HG02973 (cell line): Measurements from ENCODE around the gene LLGL2.
A peak's percentile ranks its signal among the peaks of the same experiment; 100 is the strongest.
"Not testable (repeated sequence)": the region's sequence is repeated elsewhere in the genome, so short reads cannot be mapped to it uniquely, and the experiment has no call there.

Experiments used
- ATAC-seq: cut with Tn5 transposase; IDR thresholded peaks from one replicate; pipeline ENCODE4 v1.9.1; 2021; ENCODE audit warnings: moderate library complexity; ENCODE audit not compliant: unreplicated experiment

LLGL2 gene

DNA sequence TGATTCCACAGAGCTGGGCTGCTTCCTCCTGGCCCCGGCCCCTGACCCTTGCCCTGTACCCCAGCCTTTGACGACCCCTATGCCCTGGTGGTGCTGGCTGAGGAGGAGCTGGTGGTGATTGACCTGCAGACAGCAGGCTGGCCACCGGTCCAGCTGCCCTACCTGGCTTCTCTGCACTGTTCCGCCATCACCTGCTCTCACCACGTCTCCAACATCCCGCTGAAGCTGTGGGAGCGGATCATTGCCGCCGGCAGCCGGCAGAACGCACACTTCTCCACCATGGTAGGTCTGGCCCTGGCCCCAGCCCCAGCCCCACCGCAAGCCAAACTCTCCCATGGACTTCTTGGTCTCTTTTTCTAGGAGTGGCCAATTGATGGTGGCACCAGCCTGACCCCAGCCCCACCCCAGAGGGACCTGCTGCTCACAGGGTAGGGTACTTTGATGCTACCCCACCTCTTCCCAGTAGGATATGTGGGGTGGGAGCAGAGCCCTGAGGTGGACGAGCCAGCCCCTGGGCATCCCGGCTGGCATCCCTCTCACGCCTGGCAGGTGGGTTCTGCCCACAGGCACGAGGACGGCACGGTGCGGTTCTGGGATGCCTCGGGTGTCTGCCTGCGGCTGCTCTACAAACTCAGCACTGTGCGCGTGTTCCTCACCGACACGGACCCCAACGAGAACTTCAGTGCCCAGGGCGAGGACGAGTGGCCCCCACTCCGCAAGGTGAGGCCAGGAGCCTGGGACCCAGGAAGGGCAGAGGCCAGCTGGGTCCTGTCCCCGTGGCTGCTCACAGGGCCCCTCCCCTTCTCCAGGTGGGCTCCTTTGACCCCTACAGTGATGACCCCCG lies 43.1 kb downstream of the LLGL2 start:
- no peak for ATAC-seq

DNA sequence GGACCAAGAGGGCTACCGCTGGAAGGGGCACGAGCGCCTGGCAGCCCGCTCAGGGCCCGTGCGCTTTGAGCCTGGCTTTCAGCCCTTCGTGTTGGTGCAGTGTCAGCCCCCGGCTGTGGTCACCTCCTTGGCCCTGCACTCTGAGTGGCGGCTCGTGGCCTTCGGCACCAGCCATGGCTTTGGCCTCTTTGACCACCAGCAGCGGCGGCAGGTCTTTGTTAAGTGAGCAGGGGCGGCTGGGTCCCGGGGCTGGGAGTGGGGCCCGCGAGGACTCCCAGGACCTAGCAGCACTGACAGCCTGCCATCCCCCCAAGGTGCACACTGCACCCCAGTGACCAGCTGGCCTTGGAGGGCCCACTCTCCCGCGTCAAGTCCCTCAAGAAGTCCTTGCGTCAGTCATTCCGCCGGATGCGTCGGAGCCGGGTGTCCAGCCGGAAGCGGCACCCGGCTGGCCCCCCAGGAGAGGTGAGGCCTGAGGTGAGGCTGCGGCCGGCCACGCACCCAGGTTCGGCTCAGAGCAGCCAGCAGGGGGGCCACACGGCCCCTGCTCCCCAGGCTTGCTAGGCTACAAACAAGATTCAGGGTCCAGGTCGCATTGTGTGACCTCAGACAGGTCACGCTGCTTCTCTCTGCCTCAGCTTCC lies 44.7 kb downstream of the LLGL2 start:
- ATAC-seq, result no peak

DNA sequence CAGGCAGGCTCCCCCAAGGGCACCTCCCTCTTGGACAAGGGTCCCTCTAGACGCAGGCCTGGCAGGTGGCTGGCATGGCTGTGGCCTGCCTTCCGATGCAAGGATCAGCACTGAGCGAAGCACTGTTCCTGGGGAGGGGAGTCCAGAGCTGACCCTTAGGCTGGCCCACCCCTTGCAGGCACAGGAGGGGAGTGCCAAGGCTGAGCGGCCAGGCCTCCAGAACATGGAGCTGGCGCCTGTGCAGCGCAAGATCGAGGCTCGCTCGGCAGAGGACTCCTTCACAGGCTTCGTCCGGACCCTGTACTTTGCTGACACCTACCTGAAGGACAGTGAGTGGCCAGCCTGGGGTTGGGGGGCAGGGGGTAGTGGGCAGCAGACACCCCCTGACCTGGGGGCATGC lies 45.3 kb downstream of the LLGL2 start:
- ATAC-seq, result no peak

DNA sequence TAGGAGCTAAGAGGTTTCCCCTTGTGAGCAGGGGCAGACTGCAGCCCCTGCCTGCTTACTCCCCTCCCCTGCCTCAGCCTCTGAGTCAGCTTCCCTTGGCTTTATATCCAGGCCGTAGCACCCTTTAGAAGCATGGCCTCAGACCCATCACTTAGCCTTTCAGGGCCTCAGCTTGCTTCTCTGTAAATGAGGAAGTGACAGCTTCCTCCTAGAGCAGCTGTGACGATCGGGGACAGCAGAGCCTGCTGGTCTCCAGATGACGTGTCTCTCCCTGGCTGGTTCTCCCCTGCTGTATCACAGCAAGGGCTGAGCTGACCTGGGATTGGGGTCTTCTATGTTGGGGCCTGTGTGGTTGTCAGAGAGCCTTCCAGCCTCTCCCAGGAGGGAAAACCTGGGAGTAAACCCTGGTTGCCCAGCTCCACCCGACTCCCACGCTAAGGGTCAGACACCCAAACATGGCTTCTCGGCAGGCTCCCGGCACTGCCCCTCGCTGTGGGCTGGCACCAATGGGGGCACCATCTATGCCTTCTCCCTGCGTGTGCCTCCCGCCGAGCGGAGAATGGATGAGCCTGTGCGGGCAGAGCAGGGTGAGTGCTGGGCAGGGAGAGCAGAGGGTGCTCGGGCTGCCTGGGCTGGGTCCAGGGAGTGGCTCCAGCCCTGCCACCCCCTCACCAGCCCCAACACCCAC lies 45.8 kb downstream of the LLGL2 start:
- no peak for ATAC-seq

DNA sequence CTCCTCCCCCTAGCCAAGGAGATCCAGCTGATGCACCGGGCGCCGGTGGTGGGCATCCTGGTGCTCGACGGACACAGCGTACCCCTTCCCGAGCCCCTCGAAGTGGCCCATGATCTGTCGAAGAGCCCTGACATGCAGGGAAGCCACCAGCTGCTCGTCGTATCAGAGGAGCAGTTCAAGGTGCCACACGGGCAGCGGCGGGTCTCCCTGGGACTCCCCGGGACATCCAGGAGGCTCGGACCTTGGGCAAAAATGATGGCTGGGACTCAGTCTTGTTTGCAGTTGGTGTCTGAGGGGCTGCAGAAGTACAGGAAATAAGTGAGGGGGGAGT lies 46.4 kb downstream of the LLGL2 start:
- no peak for ATAC-seq

DNA sequence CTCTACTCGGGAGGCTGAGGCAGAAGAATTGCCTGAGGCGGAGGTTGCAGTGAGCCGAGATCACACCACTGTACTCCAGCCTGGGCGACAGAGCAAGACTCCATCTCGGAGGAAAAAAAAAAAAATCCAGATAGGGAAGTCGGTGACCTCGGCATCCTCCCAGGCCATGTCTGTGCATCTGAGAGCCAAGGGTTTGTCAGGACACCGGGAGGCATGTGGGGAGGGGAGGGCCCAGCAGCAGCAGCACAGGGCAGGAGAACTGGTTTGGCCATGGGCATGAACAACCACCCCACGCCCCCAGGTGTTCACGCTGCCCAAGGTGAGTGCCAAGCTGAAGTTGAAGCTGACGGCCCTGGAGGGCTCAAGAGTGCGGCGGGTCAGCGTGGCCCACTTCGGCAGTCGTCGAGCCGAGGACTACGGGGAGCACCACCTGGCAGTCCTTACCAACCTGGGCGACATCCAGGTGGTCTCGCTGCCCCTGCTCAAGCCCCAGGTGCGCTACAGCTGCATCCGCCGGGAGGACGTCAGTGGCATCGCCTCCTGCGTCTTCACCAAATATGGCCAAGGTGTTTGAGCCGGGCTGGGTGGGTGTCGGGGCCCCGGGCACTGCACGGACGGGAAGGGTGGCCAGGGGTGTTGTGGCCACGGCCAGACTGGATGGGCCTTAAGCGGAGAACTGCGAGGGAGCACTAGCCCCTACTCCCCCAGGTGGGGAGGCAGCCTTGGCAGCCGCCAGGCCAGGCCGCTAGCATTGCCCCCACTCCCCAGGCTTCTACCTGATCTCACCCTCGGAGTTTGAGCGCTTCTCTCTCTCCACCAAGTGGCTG lies 47.4 kb downstream of the LLGL2 start:
- no peak for ATAC-seq

DNA sequence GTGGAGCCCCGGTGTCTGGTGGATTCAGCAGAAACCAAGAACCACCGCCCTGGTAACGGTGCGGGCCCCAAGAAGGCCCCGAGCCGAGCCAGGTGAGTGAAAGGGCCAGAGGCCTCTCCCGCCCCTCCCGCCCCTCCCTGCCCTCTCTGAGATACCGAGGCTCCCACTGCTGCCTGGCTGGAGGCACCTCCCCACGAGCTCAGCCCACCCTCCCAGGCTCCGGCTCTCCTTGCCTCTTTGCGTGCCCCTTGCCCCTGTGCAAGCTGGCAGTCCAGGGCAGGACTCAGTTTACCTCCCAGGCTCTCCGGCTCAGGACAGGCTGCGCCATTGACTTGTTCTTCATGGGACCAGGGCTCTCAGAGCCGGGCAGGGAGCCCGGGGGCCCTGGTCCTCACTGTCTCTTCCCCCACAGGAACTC lies 48.1 kb downstream of the LLGL2 start:
- no peak for ATAC-seq

DNA sequence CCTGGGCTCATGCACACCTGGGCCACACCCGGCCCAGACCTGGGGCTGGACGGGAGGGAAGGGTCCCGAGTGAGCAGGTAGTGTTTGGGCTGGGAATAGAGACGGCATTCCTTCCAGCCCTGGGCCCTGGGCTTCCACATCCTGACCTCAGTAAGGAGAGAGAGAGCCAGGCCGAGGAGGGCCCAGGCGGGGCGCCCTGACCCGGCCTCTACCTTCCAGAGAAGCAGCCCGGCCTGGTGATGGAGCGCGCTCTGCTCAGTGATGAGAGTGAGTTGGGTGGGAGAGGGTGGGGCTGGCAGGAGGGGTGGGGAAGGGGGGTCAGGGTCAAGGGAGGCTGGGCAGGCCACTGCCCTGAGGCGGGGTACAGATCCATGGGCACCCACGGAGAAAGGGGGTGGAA lies 48.5 kb downstream of the LLGL2 start:
- no peak for ATAC-seq

DNA sequence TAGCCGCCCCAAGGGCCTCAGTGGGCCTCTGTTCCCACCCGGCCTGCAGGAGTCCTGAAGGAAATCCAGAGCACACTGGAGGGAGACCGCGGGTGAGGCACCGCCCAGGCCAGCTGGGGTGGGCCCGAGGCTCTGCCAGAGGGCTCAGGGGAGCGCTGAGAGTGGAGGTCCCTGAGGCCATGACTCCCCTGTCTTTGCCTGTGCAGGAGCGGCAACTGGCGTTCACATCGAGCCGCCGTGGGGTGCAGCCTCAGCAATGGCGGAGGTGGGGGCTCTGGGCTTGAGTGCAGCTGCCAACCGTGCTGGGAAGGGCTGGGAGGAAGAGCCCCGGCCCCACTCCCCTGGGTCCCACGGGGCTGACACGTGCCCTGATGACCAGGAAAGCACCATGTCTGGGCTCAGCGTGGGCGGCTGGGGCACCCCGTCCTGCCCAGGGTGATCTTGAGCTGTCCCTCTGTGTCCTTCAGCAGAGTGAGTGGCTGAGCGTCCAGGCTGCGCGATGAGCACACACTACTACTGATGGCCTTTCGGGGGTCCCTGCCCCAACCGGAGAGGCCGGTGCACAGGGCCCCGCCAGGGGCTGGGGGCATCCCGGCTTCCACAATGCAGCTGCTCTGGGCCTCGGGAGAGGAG lies 49.0 kb downstream of the LLGL2 start:
- no peak for ATAC-seq

DNA sequence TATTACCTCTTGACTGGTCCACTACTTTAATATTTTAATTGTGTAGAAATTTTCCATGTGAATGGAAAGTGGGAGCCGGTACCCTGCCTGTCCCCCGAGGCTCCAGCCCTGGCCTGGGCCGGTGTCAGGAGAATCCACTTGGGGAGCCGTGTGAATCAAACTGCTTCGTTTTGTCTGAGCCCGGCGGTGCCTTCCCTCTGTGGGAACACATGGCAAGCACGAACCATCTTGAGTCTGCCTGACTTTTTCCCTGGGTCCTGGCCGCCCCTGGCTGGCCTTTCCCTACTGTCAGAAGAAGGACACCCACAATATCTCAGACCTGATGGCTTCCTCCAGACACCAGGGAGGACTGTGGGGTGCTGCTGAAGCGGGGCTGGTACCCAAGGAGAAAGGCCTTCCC lies 49.7 kb downstream of the LLGL2 start:
- no peak for ATAC-seq

DNA sequence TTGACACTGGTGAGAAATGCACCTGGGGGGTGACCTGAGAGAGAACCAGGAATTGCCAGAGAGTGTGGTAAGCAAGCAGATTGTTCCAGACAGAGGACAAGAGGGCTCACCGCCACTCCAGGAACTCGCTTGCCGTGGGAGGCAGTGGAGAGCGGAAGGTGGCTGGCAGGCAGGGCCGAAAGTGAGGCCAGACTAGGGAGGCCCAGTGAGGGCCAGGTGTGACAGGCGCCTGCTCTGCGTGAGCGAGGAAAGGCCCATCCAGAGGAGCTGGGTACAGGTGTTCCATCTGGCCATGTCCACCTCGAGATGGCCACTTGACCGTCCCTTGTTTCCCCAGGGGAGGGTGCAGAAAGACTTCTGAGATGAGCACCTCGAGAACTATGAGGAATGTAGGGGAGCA lies 50.2 kb downstream of the LLGL2 start:
- ATAC-seq, result no peak

DNA sequence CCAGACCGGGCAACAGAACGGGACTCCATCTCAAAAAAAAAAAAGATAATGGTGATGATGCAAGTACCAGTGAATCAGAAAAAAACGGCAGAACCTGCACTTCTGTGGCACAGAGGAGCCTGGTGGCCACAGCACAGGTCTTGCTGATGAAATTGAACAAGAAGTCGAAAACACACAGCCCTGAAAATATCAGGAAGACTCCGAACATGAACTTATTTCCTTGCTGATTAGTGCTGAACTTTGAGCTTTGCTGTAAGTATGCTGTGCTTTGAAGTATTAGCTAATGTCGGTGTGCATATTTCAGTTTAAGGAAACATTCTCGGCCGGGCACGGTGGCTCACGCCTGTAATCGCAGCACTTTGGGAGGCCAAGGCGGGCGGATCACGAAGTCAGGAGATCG lies 51.2 kb downstream of the LLGL2 start:
- ATAC-seq, result no peak

DNA sequence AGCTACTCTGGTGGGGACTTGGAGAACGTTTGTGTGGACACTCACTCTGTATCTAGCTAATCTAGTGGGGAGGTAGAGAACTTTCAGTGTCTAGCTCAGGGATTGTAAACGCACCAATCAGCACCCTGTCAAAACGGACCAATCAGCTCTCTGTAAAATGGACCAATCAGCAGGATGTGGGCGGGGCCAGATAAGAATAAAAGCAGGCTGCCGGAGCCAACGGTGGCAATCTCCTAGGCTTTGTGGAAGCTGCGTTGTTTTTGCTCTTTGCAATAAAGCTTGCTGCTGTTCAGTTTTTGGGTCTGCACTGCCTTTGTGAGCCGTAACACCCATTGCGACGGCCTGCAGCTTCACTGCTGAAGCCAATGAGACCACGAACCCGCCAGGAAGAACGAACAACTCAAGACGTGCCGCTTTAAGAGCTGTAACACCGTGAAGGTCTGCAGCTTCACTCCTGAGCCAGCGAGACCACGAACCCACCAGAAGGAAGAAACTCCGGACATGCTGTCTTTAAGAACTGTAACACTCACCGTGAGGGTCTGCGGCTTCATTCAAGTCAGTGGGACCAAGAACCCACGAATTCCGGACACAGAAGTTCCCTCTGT lies 55.7 kb downstream of the LLGL2 start:
- ATAC-seq, result not testable (repeated sequence)

DNA sequence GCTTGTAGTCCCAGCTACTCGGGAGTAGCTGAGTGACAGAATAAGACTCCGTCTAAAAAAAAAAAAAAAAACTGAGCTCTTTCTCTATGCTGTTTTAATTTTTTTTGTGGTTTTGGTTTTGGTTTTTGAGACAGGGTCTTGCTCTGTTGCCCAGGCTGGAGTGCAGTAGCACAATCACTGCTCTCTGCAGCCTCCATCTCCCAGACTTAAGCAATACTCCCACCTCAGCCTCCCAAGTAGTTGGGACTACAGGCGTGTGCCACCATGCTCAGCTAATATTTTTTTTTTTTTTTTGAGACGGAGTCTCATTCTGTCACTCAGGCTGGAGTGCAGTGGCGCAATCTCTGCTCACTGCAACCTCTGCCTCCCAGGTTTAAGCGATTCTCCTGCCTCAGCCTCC lies 57.7 kb downstream of the LLGL2 start:
- not testable (repeated sequence) for ATAC-seq

DNA sequence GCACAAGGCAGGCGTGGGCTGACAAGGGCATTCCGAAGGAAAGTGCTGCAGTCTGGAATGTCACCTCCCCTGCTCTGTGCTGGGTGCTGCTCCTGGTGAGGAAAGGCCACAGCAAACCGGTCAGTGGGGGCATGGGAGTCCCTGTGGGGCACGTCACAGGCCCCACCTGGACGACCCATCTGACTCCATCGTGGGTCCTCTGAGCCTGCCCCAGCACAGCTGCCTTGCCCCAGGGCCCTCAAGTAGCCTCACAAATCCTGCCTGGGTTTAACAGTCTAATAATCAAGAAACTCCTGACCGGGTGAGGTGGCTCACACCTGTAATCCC lies 59.3 kb downstream of the LLGL2 start:
- ATAC-seq, result no peak

DNA sequence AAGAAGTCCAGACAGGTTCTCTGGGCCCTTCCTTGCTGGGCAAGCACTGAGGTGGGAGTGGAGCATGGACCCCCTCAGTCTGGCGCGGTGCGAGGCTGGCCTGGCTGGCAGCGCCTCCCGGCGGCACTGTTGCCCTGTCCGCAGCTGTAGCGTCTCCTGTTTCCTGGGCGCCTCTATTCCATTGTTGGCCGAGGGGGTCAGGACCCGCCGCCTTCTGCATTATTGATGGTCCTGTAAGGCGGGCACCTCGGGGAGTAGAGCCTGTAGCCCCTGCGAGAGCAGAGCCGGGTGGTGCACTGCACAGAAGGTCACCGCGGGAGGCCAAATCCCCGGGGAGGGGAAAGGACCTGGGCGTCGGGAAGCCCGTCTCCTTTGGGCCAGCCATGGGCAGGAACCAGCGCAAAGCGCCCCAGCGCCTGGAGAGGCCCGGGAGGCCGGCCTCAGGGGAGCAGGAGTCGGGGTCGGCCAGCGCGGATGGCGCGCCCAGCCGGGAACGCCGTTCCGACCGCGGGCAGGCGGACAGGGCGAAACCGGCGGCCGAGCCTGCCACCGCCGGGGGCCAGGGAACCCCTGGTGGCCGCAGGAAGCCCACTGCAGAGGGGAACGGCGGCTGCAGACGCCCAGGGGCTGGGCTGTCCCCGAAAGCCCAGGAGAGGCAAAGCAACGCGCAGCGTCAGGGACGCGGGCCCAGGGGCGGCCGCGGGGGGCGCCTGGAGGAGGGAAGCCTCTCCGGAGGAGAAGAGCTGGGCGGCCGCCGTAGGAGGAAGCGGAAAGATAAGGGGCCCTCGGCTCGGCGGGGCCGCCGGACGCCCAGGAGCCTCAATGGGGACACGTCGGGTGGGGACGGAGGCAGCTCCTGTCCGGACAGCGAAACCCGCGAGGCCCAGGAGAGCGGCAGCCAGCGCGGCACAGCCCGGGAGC lies 62.4 kb downstream of the LLGL2 start, which contains the start of gene MYO15B:
MYO15B (plus strand) TSS at position 126 of the 921 bp plus-strand sequence; CDS start at position 384, 258 bp downstream.
- no peak for ATAC-seq

DNA sequence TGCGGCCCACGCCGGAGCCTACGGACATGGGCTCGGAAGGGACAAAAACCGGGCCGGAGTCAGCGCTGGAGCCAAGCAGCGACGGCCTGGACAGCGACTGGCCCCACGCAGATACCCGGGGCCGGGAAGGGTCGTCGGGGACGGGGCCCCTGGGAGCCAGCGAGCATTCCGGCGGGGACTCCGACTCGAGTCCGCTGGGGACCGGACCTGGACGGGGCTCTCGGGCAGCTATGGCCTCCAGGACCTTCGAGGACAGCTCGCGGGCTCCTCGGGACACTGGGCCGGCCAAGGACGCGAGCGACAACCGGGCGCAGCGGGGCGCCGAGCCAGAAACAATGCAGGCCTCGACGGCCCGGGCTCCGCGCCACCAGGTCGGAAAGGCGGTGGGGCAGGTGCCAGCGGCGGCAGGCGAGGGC lies 63.1 kb downstream of the LLGL2 start:
- ATAC-seq, result peak; percentile 13

DNA sequence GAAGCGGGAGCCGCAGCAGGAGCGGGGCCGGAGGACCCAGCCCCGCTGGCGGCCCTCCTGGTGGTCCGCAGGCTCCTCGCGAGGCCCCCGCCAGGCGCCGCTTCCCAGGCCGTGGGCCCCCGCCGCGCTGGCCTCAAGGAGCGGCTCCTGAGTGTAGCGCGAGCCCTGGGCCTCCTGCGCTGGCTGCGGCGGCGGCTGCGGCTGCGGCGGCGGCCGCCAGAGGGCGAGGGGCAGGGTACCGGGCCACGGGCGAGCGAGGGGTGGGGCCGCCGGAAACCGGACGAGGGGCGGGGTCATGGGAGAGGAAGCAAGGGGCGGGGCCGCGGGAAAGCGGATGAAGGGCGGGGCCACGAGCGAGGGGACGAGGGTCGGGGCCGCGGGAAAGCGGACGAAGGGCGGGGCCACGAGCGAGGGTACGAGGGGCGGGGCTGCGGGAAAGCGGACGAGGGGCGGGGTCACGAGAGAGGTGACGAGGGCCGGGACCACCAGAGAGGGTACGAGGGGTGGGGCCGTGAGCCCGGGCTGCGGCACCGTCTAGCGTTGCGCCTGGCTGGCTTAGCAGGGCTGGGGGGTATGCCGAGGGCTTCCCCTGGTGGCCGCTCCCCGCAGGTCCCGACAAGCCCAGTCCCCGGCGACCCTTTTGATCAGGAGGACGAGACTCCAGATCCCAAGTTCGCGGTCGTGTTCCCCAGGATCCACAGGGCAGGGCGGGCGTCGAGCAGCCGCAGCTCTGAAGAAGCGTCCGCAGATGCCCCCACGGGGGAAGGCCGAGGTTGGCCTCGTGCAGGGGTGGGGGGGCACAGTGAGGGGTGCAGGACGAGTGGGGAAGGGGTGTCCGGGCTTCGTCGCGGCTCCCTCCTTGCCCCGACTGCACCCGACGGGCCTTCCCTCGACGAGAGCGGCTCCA lies 63.8 kb downstream of the LLGL2 start:
- ATAC-seq, result peak; percentile 68
